Endothelial cell of umbilical vein (primary cell): ENCODE data around the gene TLNRD1. TPM values are rescaled to one million over a fixed set of nuclear protein-coding genes. Genes with fewer than 3 reads are reported as not detected.

ENCODE experiments used
- BruUV-seq: library from RNA; stranded (reverse); fragments of 400-500 nt; replicated peaks from 2 replicates; lab custom pipeline; 2021; lab: Mats Ljungman, UMichigan
- CTCF ChIA-PET: fragments of 300-600, 350-600 bp; sonication (Branson Sonifier 250); formaldehyde crosslinking; loops from one replicate; lab custom pipeline; 2021; ENCODE audit warnings: antibody characterized with exemption, inconsistent platforms; lab: Charles Lee
- POLR2A ChIA-PET: fragments of 300-600, 350-600 bp; sonication (Branson Sonifier 250); formaldehyde crosslinking; loops from one replicate; lab custom pipeline; 2021; ENCODE audit warnings: antibody characterized with exemption, inconsistent platforms; lab: Charles Lee
- DNase-seq: peaks from one replicate; pipeline ENCODE4 v3.0.0-alpha.2; 2011; ENCODE audit warnings: low read depth, low spot score
- FAIRE-seq: peaks from 2 replicates; lab custom pipeline; 2011; peaks lifted over from hg19 to GRCh38; lab: Jason Lieb, UNC
- H2AFZ ChIP-seq: 2 replicates; pipeline ENCODE4 v1.6.0; 2012; ENCODE audit warnings: low read depth, low read length, control low read depth, inconsistent platforms
- H3K27ac ChIP-seq: 2 replicates; pipeline ENCODE4 v1.5.1; 2011; ENCODE audit warnings: low read depth, mild to moderate bottlenecking, control low read depth, low read length, moderate library complexity; ENCODE audit not compliant: insufficient read depth
- H3K27me3 ChIP-seq, 2 experiments: 2 replicates each; pipeline versions ENCODE4 v1.6.0 to v1.6.1; 2011; ENCODE audit warnings: low read length in 2 of 2, mixed read lengths in 1 of 2; ENCODE audit not compliant: control insufficient read depth in 2 of 2, insufficient read depth in 2 of 2
- H3K36me3 ChIP-seq, 2 experiments: 2 replicates in 1 of 2; 3 replicates in 1 of 2; pipeline ENCODE4 v1.5.1; 2011; ENCODE audit warnings: low read length in 2 of 2, mild to moderate bottlenecking in 1 of 2, moderate library complexity in 1 of 2; ENCODE audit not compliant: control insufficient read depth in 2 of 2, insufficient read depth in 2 of 2; ENCODE audit errors: extremely low read depth in 1 of 2
- H3K4me1 ChIP-seq: 3 replicates; pipeline ENCODE4 v1.5.1; 2011; ENCODE audit warnings: mild to moderate bottlenecking, low read length; ENCODE audit not compliant: control insufficient read depth, insufficient read depth; ENCODE audit errors: extremely low read depth
- H3K4me2 ChIP-seq: 2 replicates; pipeline ENCODE4 v1.6.1; 2011; ENCODE audit warnings: low read length, control low read depth, mixed read lengths; ENCODE audit not compliant: insufficient read depth
- H3K4me3 ChIP-seq, 3 experiments: fragments of 200-600 bp in 1 of 3; sonication (generic), shearing (Covaris generic) in 1 of 3; replicated peaks in 1 of 3; 2 replicates each; pipeline ENCODE4 v1.5.1; 2011 to 2016; ENCODE audit warnings: control low read depth in 3 of 3, low read length in 3 of 3, mild to moderate bottlenecking in 2 of 3, inconsistent platforms in 1 of 3, low read depth in 1 of 3, moderate library complexity in 1 of 3; ENCODE audit not compliant: insufficient read depth in 1 of 3
- H3K79me2 ChIP-seq: 2 replicates; pipeline ENCODE4 v1.6.0; 2012; ENCODE audit warnings: low read length, inconsistent platforms; ENCODE audit not compliant: control insufficient read depth, insufficient read depth
- H3K9ac ChIP-seq: replicated peaks from 2 replicates; pipeline ENCODE3; 2011; ENCODE audit warnings: low read length, control low read depth; ENCODE audit not compliant: insufficient read depth; ENCODE audit errors: extremely low read depth
- H3K9me1 ChIP-seq: replicated peaks from 3 replicates; pipeline ENCODE4 v1.6.0; 2011; ENCODE audit warnings: mild to moderate bottlenecking, low read length; ENCODE audit not compliant: control insufficient read depth, insufficient read depth; ENCODE audit errors: extremely low read depth
- H3K9me3 ChIP-seq: replicated peaks from 2 replicates; pipeline ENCODE4 v1.5.1; 2012; ENCODE audit warnings: low read length, inconsistent platforms; ENCODE audit not compliant: control insufficient read depth, insufficient read depth
- H4K20me1 ChIP-seq: replicated peaks from 2 replicates; pipeline ENCODE3; 2011; ENCODE audit warnings: mild to moderate bottlenecking, low read length; ENCODE audit not compliant: control insufficient read depth, insufficient read depth; ENCODE audit errors: extremely low read depth
- CTCF ChIP-seq, 2 donors: IDR thresholded peaks; 1 replicate in 1 of 2; 2 replicates in 1 of 2; pipeline ENCODE4 v1.5.1; 2011; ENCODE audit warnings: low read length in 2 of 2, mild to moderate bottlenecking in 2 of 2, moderate library complexity in 2 of 2, control low read depth in 1 of 2, inconsistent platforms in 1 of 2, low read depth in 1 of 2; ENCODE audit not compliant: insufficient read depth in 1 of 2; ENCODE audit errors: extremely low read depth in 1 of 2
- EZH2 ChIP-seq: IDR thresholded peaks from 2 replicates; pipeline ENCODE4 v1.6.1; 2012; ENCODE audit warnings: borderline replicate concordance, low read depth, mild to moderate bottlenecking, moderate library complexity, low read length, inconsistent platforms; ENCODE audit not compliant: severe bottlenecking
- FOS ChIP-seq: IDR thresholded peaks from 2 replicates; pipeline ENCODE4 v1.6.1; 2011; ENCODE audit warnings: mild to moderate bottlenecking, low read length, moderate library complexity, borderline replicate concordance; ENCODE audit not compliant: insufficient read depth
- GATA2 ChIP-seq: IDR thresholded peaks from 2 replicates; pipeline ENCODE4 v1.7.0; 2011; ENCODE audit warnings: low read depth, mild to moderate bottlenecking, moderate library complexity, mixed read lengths, low read length; ENCODE audit not compliant: insufficient read length, insufficient read depth
- JUN ChIP-seq: IDR thresholded peaks from 2 replicates; pipeline ENCODE4 v1.6.1; 2011; ENCODE audit warnings: borderline replicate concordance, low read depth; ENCODE audit not compliant: insufficient read length, insufficient read depth
- MYC ChIP-seq: IDR thresholded peaks from one replicate; pipeline ENCODE4 v1.6.1; 2011; ENCODE audit warnings: mild to moderate bottlenecking, low read depth, low read length
- POLR2A ChIP-seq: IDR thresholded peaks from 2 replicates; pipeline ENCODE4 v1.6.1; 2012; ENCODE audit warnings: low read depth, mild to moderate bottlenecking, control low read depth, low read length
- POLR2AphosphoS5 ChIP-seq: IDR thresholded peaks from 2 replicates; pipeline ENCODE4 v1.6.1; 2012; ENCODE audit warnings: low read depth, mild to moderate bottlenecking, control low read depth, low read length, moderate library complexity; ENCODE audit not compliant: insufficient read depth
- dilution Hi-C: fragments of 300-500 bp; cut with MboI; formaldehyde crosslinking; loops from one replicate; pipeline ENCODE4 v1.15.0; 2019; ENCODE audit warnings: low sequenced_read_pairs; ENCODE audit not compliant: extremely low pct_ligation_motif_present
- intact Hi-C: fragments of 100-400 bp; cut with micrococcal nuclease; formaldehyde crosslinking; loops from one replicate; pipeline ENCODE4 v1.10.0; 2022
- polyA plus RNA-seq, 4 experiments: library from polyadenylated mRNA; depleted of rRNA in 3 of 4; stranded (reverse) in 3 of 4; unstranded in 1 of 4; fragments of >200 nt; gene quantifications; 2 replicates each; pipeline versions ENCODE4 v1.2.1 to v1.2.3, GENCODE V29; 2011 to 2012; ENCODE audit warnings: missing spikeins in 1 of 4
- total RNA-seq: library from RNA; stranded (reverse); gene quantifications from 2 replicates; pipeline ENCODE4 v1.2.3, GENCODE V29; 2021
- TF ChIP-seq, protein P1 (sequence below): IDR thresholded peaks from 2 replicates; pipeline ENCODE4 v1.6.1; 2011; ENCODE audit not compliant: insufficient read depth, insufficient read length

TLNRD1 gene
- total and polyA plus RNA-seq, 2 donors (not counting 3 experiments of a cell fraction or from before 2014, with no cell fraction given) = 17.8 to 33.0 TPM

DNA sequence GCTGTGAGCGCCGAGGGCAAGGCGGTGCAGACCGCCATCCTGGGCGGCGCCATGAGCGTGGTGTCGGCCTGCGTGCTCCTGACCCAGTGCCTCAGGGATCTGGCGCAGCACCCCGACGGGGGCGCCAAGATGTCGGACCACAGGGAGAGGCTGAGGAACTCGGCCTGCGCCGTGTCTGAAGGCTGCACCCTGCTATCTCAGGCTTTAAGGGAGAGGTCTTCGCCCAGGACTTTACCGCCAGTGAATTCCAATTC is 2.3 kb downstream of the TLNRD1 start:
- TF ChIP-seq, protein P1, sequence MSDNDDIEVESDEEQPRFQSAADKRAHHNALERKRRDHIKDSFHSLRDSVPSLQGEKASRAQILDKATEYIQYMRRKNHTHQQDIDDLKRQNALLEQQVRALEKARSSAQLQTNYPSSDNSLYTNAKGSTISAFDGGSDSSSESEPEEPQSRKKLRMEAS = no peak
- TF ChIP-seq EZH2 (no peak), POLR2AphosphoS5 (no peak), JUN (no peak), POLR2A (no peak), GATA2 (no peak), CTCF (IDR thresholded peaks at IDR 0.05; ENCODE audit: extremely low read depth in 1 of 2, insufficient read depth in 1 of 2, low read depth in 1 of 2, low read length in 2 of 2) (no peak), MYC (no peak), FOS (no peak)
- intact Hi-C loops (loop anchor here (10.0 kb wide), 1 partner anchor 1042 kb away; the partner anchor contains the start of gene MEX3B), dilution Hi-C loops (no loop called here)
- ChIA-PET POLR2A (interaction anchor here (1.0 to 2.2 kb wide), 3 partner anchors 21 to 89 kb away, joined by 3 to 7 read pairs (median 5); no protein-coding TSS in a partner anchor), CTCF (interaction anchor here (0.6 to 8.6 kb wide), 7 partner anchors 11 to 1639 kb away, joined by 3 to 114 read pairs (median 12); no protein-coding TSS in a partner anchor)
- no peaks in the 10 kb centered on the region for H3K27me3 ChIP-seq
- peaks cover 35% of the 10 kb centered on the region for H3K4me1 ChIP-seq
- H4K20me1 ChIP-seq = peaks cover 4% of the 10 kb centered on the region
- no peak overlapping the region for H2AFZ ChIP-seq
- no peak overlapping the region for H3K27ac ChIP-seq
- H3K9ac ChIP-seq = no peak overlapping the region
- peak overlapping the region; percentile 82 for H3K4me2 ChIP-seq
- peaks cover 61% of the 10 kb centered on the region for H3K79me2 ChIP-seq
- H3K9me3 ChIP-seq = no peaks in the 10 kb centered on the region
- H3K36me3 ChIP-seq = peaks cover 0 to 4% of the 10 kb centered on the region in 2 experiments
- H3K4me3 ChIP-seq = peak overlapping the region in 2 of 3 experiments; percentile 75 to 87
- DNase-seq = no peak
- no peaks in the 10 kb centered on the region for H3K9me1 ChIP-seq
- no peak for FAIRE-seq
- BruUV-seq = no TSS peak
